ENCODE results near the gene SCMH1. TPM values are rescaled to one million over a fixed set of nuclear protein-coding genes. Genes with fewer than 3 reads are reported as not detected.

The SCMH1 gene
- total RNA-seq, 1 experiment from 2014 or later, result 28.0 TPM

GRCh38 chr1:41003640-41004220 is 238.4 kb downstream of the SCMH1 start (continued):
- TF ChIP-seq RAD21 (IDR thresholded peaks at IDR 0.05; ENCODE audit: low read depth), result peak; percentile 77
- TF ChIP-seq, protein P1, sequence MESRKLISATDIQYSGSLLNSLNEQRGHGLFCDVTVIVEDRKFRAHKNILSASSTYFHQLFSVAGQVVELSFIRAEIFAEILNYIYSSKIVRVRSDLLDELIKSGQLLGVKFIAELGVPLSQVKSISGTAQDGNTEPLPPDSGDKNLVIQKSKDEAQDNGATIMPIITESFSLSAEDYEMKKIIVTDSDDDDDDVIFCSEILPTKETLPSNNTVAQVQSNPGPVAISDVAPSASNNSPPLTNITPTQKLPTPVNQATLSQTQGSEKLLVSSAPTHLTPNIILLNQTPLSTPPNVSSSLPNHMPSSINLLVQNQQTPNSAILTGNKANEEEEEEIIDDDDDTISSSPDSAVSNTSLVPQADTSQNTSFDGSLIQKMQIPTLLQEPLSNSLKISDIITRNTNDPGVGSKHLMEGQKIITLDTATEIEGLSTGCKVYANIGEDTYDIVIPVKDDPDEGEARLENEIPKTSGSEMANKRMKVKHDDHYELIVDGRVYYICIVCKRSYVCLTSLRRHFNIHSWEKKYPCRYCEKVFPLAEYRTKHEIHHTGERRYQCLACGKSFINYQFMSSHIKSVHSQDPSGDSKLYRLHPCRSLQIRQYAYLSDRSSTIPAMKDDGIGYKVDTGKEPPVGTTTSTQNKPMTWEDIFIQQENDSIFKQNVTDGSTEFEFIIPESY (IDR thresholded peaks at IDR 0.05; ENCODE audit: extremely low read depth, insufficient replicate concordance, low read length), result peak; percentile 14
- peak; percentile 76; the same call in 1 of the 2 replicates for TF ChIP-seq SIN3A (IDR thresholded peaks at IDR 0.05; ENCODE audit: low read depth)

- no peaks in the 10 kb centered on the region for H3K9me3 ChIP-seq (ENCODE audit: control insufficient read depth in 1 of 2, insufficient read depth in 1 of 2, low read depth in 1 of 2, low read length in 2 of 2)
- peaks cover 12 to 23% of the 10 kb centered on the region in 2 experiments for H3K4me1 ChIP-seq (ENCODE audit: control insufficient read depth in 1 of 2, insufficient read depth in 2 of 2, low read length in 2 of 2)
- no peak for TF ChIP-seq YY1 (IDR thresholded peaks at IDR 0.05; ENCODE audit: extremely low read depth, insufficient replicate concordance, low read depth, low read length)
- no peak for TF ChIP-seq EZH2phosphoT487 (IDR thresholded peaks at IDR 0.05; ENCODE audit: borderline replicate concordance)
- TF ChIP-seq ZFX (IDR thresholded peaks at IDR 0.05), result no peak
- TF ChIP-seq FOSL1 (IDR thresholded peaks at IDR 0.05; ENCODE audit: low read depth), result no peak
- TF ChIP-seq EZH2 (IDR thresholded peaks at IDR 0.05), result no peak
- TF ChIP-seq SIN3A (IDR thresholded peaks at IDR 0.05; ENCODE audit: low read depth), result no peak
- peaks cover 86% of the 10 kb centered on the region for H3K79me2 ChIP-seq (ENCODE audit: insufficient read depth, low read length)
- no peak overlapping the region for H3K4me3 ChIP-seq (replicated peaks in 1 of 2; ENCODE audit: low read depth in 1 of 2, low read length in 2 of 2)
- ChIA-PET RAD21 (ENCODE audit: low non-redundant PET in 1 of 2, low total read pairs in 2 of 2, uncharacterized antibody in 2 of 2, unreplicated experiment in 2 of 2) (interaction anchor here (0.9 to 1.1 kb wide), 2 partner anchors 51 to 141 kb away, joined by 3 to 5 read pairs; partner anchors contain the start of gene CITED4 (in 1 of the 2)), POLR2A (no interaction called here), CTCF (interaction anchor here (0.8 to 2.0 kb wide), 6 partner anchors 8 to 471 kb away, joined by 3 to 11 read pairs (median 4); partner anchors contain the start of gene CTPS1)
- 0 out of 2 replicates have a peak overlapping the region, but pooled peaks have one; percentile 1 for H3K9ac ChIP-seq (ENCODE audit: low read length)
- BruUV-seq (replicated peaks), result no TSS peak
- H2AFZ ChIP-seq (ENCODE audit: low read depth, low read length, poor library complexity, severe bottlenecking), result no peak overlapping the region
- no peaks in the 10 kb centered on the region for H3K27me3 ChIP-seq (ENCODE audit: insufficient read depth, low read length)
- H3K9me2 ChIP-seq (ENCODE audit: insufficient read depth), result no peaks in the 10 kb centered on the region
- H4K20me1 ChIP-seq (ENCODE audit: insufficient read depth), result peaks cover 19% of the 10 kb centered on the region; the same call in 1 of the 2 replicates
- intact Hi-C loops (cut with micrococcal nuclease), result loop anchor here (1.0 kb wide), 1 partner anchor 155 kb away; no protein-coding TSS in a partner anchor
- DNase-seq (ENCODE audit: low read depth, low spot score) (no peak), ATAC-seq (peak; percentile 19)
- H3K36me3 ChIP-seq (ENCODE audit: control insufficient read depth in 1 of 2, insufficient read depth in 2 of 2, low read length in 2 of 2), result peaks cover 52 to 84% of the 10 kb centered on the region in 2 experiments
- peak overlapping the region; percentile 28 for H3K27ac ChIP-seq (ENCODE audit: low read depth, low read length)
- H3K4me2 ChIP-seq (ENCODE audit: low read length), result peak overlapping the region; percentile 27; the same call in 1 of the 2 replicates
These were observed 238.9 kb downstream of the SCMH1 start for GRCh38 chr1:41003127-41003639.
